Measurements from ENCODE around the gene FREM1.

DNA sequence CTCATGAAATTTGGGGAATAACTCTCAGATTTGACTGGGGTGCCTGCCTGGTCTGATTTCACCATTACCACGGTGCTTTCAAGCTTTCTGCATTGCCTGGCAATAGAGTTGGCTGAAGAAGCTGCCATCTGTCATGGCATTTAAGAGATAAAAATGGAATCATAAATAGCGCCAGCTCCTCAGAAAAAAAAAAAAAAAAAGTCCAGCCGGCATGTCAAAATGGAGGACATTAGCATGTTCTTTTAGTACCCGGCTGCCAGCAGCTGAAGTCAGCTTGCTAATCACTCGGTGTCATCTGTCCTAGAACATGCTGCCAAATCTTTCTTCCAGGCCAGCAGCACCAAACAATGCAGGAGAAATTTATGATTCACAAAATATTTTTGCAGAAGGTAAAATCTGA is 130.0 kb downstream of the FREM1 start:
- TF ChIP-seq, protein P1, sequence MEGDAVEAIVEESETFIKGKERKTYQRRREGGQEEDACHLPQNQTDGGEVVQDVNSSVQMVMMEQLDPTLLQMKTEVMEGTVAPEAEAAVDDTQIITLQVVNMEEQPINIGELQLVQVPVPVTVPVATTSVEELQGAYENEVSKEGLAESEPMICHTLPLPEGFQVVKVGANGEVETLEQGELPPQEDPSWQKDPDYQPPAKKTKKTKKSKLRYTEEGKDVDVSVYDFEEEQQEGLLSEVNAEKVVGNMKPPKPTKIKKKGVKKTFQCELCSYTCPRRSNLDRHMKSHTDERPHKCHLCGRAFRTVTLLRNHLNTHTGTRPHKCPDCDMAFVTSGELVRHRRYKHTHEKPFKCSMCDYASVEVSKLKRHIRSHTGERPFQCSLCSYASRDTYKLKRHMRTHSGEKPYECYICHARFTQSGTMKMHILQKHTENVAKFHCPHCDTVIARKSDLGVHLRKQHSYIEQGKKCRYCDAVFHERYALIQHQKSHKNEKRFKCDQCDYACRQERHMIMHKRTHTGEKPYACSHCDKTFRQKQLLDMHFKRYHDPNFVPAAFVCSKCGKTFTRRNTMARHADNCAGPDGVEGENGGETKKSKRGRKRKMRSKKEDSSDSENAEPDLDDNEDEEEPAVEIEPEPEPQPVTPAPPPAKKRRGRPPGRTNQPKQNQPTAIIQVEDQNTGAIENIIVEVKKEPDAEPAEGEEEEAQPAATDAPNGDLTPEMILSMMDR (IDR thresholded peaks at IDR 0.05) = no peak
- TF ChIP-seq POLR2A (IDR thresholded peaks at IDR 0.05) = no peak

Measured in tibial nerve (tissue), 3 donors.